DND-41 (cell line): ENCODE data around the gene AP3M1.

ENCODE experiments used
- EZH2 ChIP-seq: IDR thresholded peaks from 3 replicates; pipeline ENCODE4 v1.6.1; 2012; ENCODE audit warnings: borderline replicate concordance, low read depth, mild to moderate bottlenecking, moderate library complexity, low read length, inconsistent platforms; ENCODE audit not compliant: severe bottlenecking
- TF ChIP-seq, protein P1 (sequence below): IDR thresholded peaks from 2 replicates; pipeline ENCODE4 v1.5.1; 2012; ENCODE audit warnings: borderline replicate concordance, low read length, moderate library complexity, mild to moderate bottlenecking; ENCODE audit not compliant: poor library complexity, severe bottlenecking; ENCODE audit errors: extremely low read depth

- TF ChIP-seq, protein P1, sequence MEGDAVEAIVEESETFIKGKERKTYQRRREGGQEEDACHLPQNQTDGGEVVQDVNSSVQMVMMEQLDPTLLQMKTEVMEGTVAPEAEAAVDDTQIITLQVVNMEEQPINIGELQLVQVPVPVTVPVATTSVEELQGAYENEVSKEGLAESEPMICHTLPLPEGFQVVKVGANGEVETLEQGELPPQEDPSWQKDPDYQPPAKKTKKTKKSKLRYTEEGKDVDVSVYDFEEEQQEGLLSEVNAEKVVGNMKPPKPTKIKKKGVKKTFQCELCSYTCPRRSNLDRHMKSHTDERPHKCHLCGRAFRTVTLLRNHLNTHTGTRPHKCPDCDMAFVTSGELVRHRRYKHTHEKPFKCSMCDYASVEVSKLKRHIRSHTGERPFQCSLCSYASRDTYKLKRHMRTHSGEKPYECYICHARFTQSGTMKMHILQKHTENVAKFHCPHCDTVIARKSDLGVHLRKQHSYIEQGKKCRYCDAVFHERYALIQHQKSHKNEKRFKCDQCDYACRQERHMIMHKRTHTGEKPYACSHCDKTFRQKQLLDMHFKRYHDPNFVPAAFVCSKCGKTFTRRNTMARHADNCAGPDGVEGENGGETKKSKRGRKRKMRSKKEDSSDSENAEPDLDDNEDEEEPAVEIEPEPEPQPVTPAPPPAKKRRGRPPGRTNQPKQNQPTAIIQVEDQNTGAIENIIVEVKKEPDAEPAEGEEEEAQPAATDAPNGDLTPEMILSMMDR: no peak
- no peak for TF ChIP-seq EZH2
Observed at GRCh38 chr10:74164716-74165529, 14.3 kb upstream of the AP3M1 start.
